GM12878 (cell line): Measurements from ENCODE around the gene DRD2. TPM values are rescaled to one million over a fixed set of nuclear protein-coding genes. Genes with fewer than 3 reads are reported as not detected.

Source experiments
- ATAC-seq: fragments of 200-7000 bp; cut with Tn5 transposase; 3 replicates; pipeline ENCODE4 v1.9.1; 2020; ENCODE audit warnings: mild to moderate bottlenecking, moderate library complexity
- BruUV-seq: library from RNA; stranded (reverse); fragments of 400-500 nt; replicated peaks from 2 replicates; lab custom pipeline; 2021; lab: Mats Ljungman, UMichigan
- CTCF ChIA-PET: fragments of 300-600 bp; sonication (Branson Sonifier 250); formaldehyde crosslinking; extraction: SDS; loops from one replicate; lab custom pipeline; 2021; ENCODE audit warnings: inconsistent platforms; lab: Yijun Ruan, JAX
- POLR2A ChIA-PET: fragments of 350-600 bp; formaldehyde crosslinking; extraction: SDS; loops from one replicate; lab custom pipeline; 2021; ENCODE audit warnings: inconsistent platforms; lab: Charles Lee
- RAD21 ChIA-PET: fragments of 300-600 bp; sonication (Branson Sonifier 250); formaldehyde crosslinking; loops from one replicate; lab custom pipeline; 2023; ENCODE audit warnings: antibody characterized with exemption; ENCODE audit not compliant: unreplicated experiment; lab: Charles Lee
- SMC1A ChIA-PET: fragments of 300-600 bp; sonication (Branson Sonifier 250); formaldehyde crosslinking; loops from one replicate; lab custom pipeline; 2023; ENCODE audit not compliant: unreplicated experiment, uncharacterized antibody; lab: Charles Lee
- DNase-seq: peaks from one replicate; pipeline ENCODE4 v3.0.0-alpha.2; 2011; ENCODE audit warnings: low read depth, low spot score
- FAIRE-seq: peaks from 3 replicates; lab custom pipeline; 2011; peaks lifted over from hg19 to GRCh38; lab: Jason Lieb, UNC
- H2AFZ ChIP-seq: 2 replicates; pipeline ENCODE4 v1.6.0; 2011; ENCODE audit warnings: low read depth, low read length, control low read depth; ENCODE audit not compliant: control insufficient read depth
- H3K27ac ChIP-seq: 2 replicates; pipeline ENCODE4 v1.5.1; 2011; ENCODE audit warnings: control low read depth; ENCODE audit not compliant: control insufficient read depth, insufficient read depth
- H3K27me3 ChIP-seq, 2 experiments: replicated peaks in 1 of 2; 2 replicates each; pipeline versions ENCODE4 v1.6.0 to v1.6.1; 2011; ENCODE audit warnings: low read length in 1 of 2; ENCODE audit not compliant: control insufficient read depth in 2 of 2, insufficient read depth in 2 of 2
- H3K36me3 ChIP-seq, 2 experiments: 2 replicates each; pipeline ENCODE4 v1.5.1; 2011; ENCODE audit warnings: low read length in 1 of 2; ENCODE audit not compliant: control insufficient read depth in 2 of 2, insufficient read depth in 2 of 2
- H3K4me1 ChIP-seq: 2 replicates; pipeline ENCODE4 v1.6.1; 2011; ENCODE audit warnings: mild to moderate bottlenecking, low read length, moderate library complexity, mixed read lengths; ENCODE audit not compliant: control insufficient read depth, insufficient read depth
- H3K4me2 ChIP-seq: 2 replicates; pipeline ENCODE4 v1.6.0; 2011; ENCODE audit warnings: control low read depth; ENCODE audit not compliant: control insufficient read depth, insufficient read depth
- H3K4me3 ChIP-seq: fragments of 200-600 bp; sonication (generic); 2 replicates; pipeline ENCODE4 v1.5.1; 2016
- H3K79me2 ChIP-seq: 2 replicates; pipeline ENCODE4 v1.6.0; 2011; ENCODE audit warnings: low read length; ENCODE audit not compliant: control insufficient read depth, insufficient read depth
- H3K9ac ChIP-seq: 2 replicates; pipeline ENCODE4 v1.8.0; 2011; ENCODE audit warnings: low read length, control low read depth, mixed read lengths; ENCODE audit not compliant: control insufficient read depth, insufficient read depth
- H3K9me3 ChIP-seq: replicated peaks from 3 replicates; pipeline ENCODE4 v1.5.1; 2011; ENCODE audit warnings: mild to moderate bottlenecking, low read length; ENCODE audit not compliant: control insufficient read depth, insufficient read depth
- H4K20me1 ChIP-seq: 2 replicates; pipeline ENCODE4 v1.6.0; 2011; ENCODE audit not compliant: control insufficient read depth, insufficient read depth
- BMI1 ChIP-seq: fragments of 450-650 bp; IDR thresholded peaks from 2 replicates; pipeline ENCODE4 v1.6.1; 2016; ENCODE audit warnings: mild to moderate bottlenecking, moderate library complexity, borderline replicate concordance
- EP300 ChIP-seq, 2 experiments: fragments of 150-350 bp in 1 of 2; IDR thresholded peaks; 2 replicates each; pipeline ENCODE4 v1.6.1; 2011 to 2012; ENCODE audit warnings: low read depth in 2 of 2, low read length in 2 of 2, borderline replicate concordance in 1 of 2, improper control_type of control experiment in 1 of 2, inconsistent platforms in 1 of 2; ENCODE audit not compliant: control insufficient read depth in 1 of 2
- ETV6 ChIP-seq, 2 experiments: fragments of 450-650 bp in 1 of 2; IDR thresholded peaks in 1 of 2; conservative IDR thresholded peaks in 1 of 2; 2 replicates each; pipeline ENCODE4 v1.6.1; 2014; ENCODE audit warnings: antibody characterized with exemption in 1 of 2, borderline replicate concordance in 1 of 2, low read depth in 1 of 2, mild to moderate bottlenecking in 1 of 2, moderate library complexity in 1 of 2
- GATAD2B ChIP-seq: fragments of 450-650 bp; conservative IDR thresholded peaks from 2 replicates; pipeline ENCODE4 v1.6.1; 2017; ENCODE audit warnings: low read depth, mild to moderate bottlenecking, moderate library complexity
- KLF5 ChIP-seq: fragments of 450-650 bp; IDR thresholded peaks from 2 replicates; pipeline ENCODE4 v1.6.1; 2014; ENCODE audit warnings: mild to moderate bottlenecking; ENCODE audit not compliant: partially characterized antibody
- MAX ChIP-seq: IDR thresholded peaks from 2 replicates; pipeline ENCODE4 v1.6.1; 2012; ENCODE audit warnings: low read depth, low read length, improper control_type of control experiment
- MTA2 ChIP-seq: fragments of 450-650 bp; IDR thresholded peaks from 2 replicates; pipeline ENCODE4 v1.6.1; 2016; ENCODE audit warnings: low read depth, mild to moderate bottlenecking, moderate library complexity
- MTA3 ChIP-seq: IDR thresholded peaks from 2 replicates; pipeline ENCODE4 v1.6.1; 2012; ENCODE audit warnings: low read length, inconsistent platforms, borderline replicate concordance
- PBX3 ChIP-seq: IDR thresholded peaks from 2 replicates; pipeline ENCODE4 v1.6.1; 2011; ENCODE audit warnings: mild to moderate bottlenecking, low read depth, low read length, moderate library complexity; ENCODE audit not compliant: insufficient replicate concordance
- RELA ChIP-seq: fragments of 450-650 bp; IDR thresholded peaks from 2 replicates; pipeline ENCODE4 v1.8.0; 2014; ENCODE audit warnings: borderline replicate concordance; ENCODE audit not compliant: partially characterized antibody
- RFX5 ChIP-seq: IDR thresholded peaks from 2 replicates; pipeline ENCODE4 v1.6.1; 2011; ENCODE audit warnings: low read depth, low read length, improper control_type of control experiment
- SKIL ChIP-seq: fragments of 450-650 bp; IDR thresholded peaks from 2 replicates; pipeline ENCODE4 v1.6.1; 2017; ENCODE audit warnings: mild to moderate bottlenecking, low read depth, inconsistent platforms; ENCODE audit not compliant: poor library complexity, severe bottlenecking
- SREBF2 ChIP-seq: IDR thresholded peaks from 2 replicates; pipeline ENCODE4 v1.6.1; 2012; ENCODE audit warnings: mild to moderate bottlenecking, low read length
- SUZ12 ChIP-seq: fragments of 200-600 bp; sonication (generic); IDR thresholded peaks from one replicate; pipeline ENCODE4 v1.6.1; 2018; ENCODE audit warnings: antibody characterized with exemption, mild to moderate bottlenecking; ENCODE audit not compliant: unreplicated experiment
- TCF3 ChIP-seq: IDR thresholded peaks from 2 replicates; pipeline ENCODE4 v1.6.1; 2012; ENCODE audit warnings: low read depth, mild to moderate bottlenecking, low read length, borderline replicate concordance; ENCODE audit not compliant: insufficient read depth
- USF1 ChIP-seq: IDR thresholded peaks from 2 replicates; pipeline ENCODE4 v1.6.1; 2011; ENCODE audit warnings: borderline replicate concordance, low read depth, mild to moderate bottlenecking, moderate library complexity, mixed read lengths, low read length; ENCODE audit not compliant: insufficient read depth; ENCODE audit errors: extremely low read length
- ZNF384 ChIP-seq: IDR thresholded peaks from 2 replicates; pipeline ENCODE4 v1.6.1; 2012; ENCODE audit warnings: low read depth, mild to moderate bottlenecking, low read length, improper control_type of control experiment, borderline replicate concordance
- WGBS: methylation state at CpG from one replicate; pipeline ENCODE4 v1.1.6; 2016; ENCODE audit warnings: low lambda C conversion rate; ENCODE audit not compliant: insufficient replicate concordance, insufficient coverage; ENCODE audit errors: missing lambda C conversion rate; 5-methylcytosine and 5-hydroxymethylcytosine counted together
- in situ Hi-C: fragments of 300-500 bp; cut with MboI; formaldehyde crosslinking; loops from 9 replicates; pipeline ENCODE4 v1.14.3; 2018; ENCODE audit warnings: mixed read lengths
- intact Hi-C: fragments of 100-400 bp; cut with micrococcal nuclease; formaldehyde crosslinking; loops from one replicate; pipeline ENCODE4 v1.14.2; 2022; ENCODE audit not compliant: unreplicated experiment
- polyA plus RNA-seq, 11 experiments: library from polyadenylated mRNA; depleted of rRNA in 4 of 11; unstranded in 6 of 11; stranded (reverse) in 5 of 11; fragments of >200 nt; fragmentation: Nextera tagmentation in 4 of 11; fragmentation: Illumina TruSeq in 1 of 11; extraction: Ambion mirVana in 4 of 11; extraction: Trizol in 1 of 11; gene quantifications; 1 replicate in 1 of 11; 2 replicates in 10 of 11; pipeline versions ENCODE4 v1.2.1 to v1.2.3, GENCODE V29; 2011 to 2016; ENCODE audit warnings: inconsistent platforms in 2 of 11, missing spikeins in 2 of 11, low read depth in 1 of 11
- total RNA-seq, 4 experiments: library from RNA; depleted of rRNA in 3 of 4; stranded (reverse); fragments of >200 nt in 3 of 4; fragmentation: Illumina TruSeq in 1 of 4; extraction: Trizol in 1 of 4; gene quantifications; 2 replicates each; pipeline versions ENCODE4 v1.2.1 to v1.2.3, GENCODE V29; 2013 to 2021

Gene DRD2
- total and polyA plus RNA-seq, 10 of the 15 experiments (the other 5 are each of a cell fraction or from before 2014, with no cell fraction given) = not detected

- H3K4me1 ChIP-seq = no peaks in the 10 kb centered on the region
- no peak overlapping the region for H3K4me2 ChIP-seq
- no peak overlapping the region for H3K9ac ChIP-seq
- no peaks in the 10 kb centered on the region for H3K79me2 ChIP-seq
- in situ Hi-C loops (no loop called here), intact Hi-C loops (no loop called here)
- peaks cover 0 to 2% of the 10 kb centered on the region in 2 experiments; a peak in 1 of 4 replicates for H3K27me3 ChIP-seq
- no peak overlapping the region for H3K4me3 ChIP-seq
- no peaks in the 10 kb centered on the region for H3K9me3 ChIP-seq
- no peak overlapping the region for H2AFZ ChIP-seq
- H3K36me3 ChIP-seq = no peaks in the 10 kb centered on the region
- no TSS peak for BruUV-seq
- ATAC-seq (no peak), FAIRE-seq (no peak), DNase-seq (no peak)
- RAD21 ChIA-PET = no interaction called here
- POLR2A ChIA-PET = no interaction called here
- CTCF ChIA-PET = no interaction called here
- no peak overlapping the region for H3K27ac ChIP-seq
- 43% methylated on average over 8 of the region's 8 CpGs for WGBS
- no peaks in the 10 kb centered on the region for H4K20me1 ChIP-seq
- SMC1A ChIA-PET = no interaction called here
- TF ChIP-seq ETV6 (conservative IDR thresholded peaks at IDR 0.05 in 1 of 2, IDR thresholded peaks at IDR 0.05 in 1 of 2; ENCODE audit: borderline replicate concordance in 1 of 2, low read depth in 1 of 2) = no peak
- no peak for TF ChIP-seq RFX5
- no peak for TF ChIP-seq RELA
- no peak for TF ChIP-seq MAX
- TF ChIP-seq PBX3 = no peak
- TF ChIP-seq KLF5 = no peak
- TF ChIP-seq TCF3 = no peak
- TF ChIP-seq USF1 = no peak
- TF ChIP-seq SREBF2 = no peak
- no peak for TF ChIP-seq EP300 (IDR thresholded peaks at IDR 0.05; ENCODE audit: borderline replicate concordance in 1 of 2, control insufficient read depth in 1 of 2, low read depth in 2 of 2, low read length in 2 of 2)
- no peak for TF ChIP-seq MTA3
- no peak for TF ChIP-seq ZNF384
- no peak for TF ChIP-seq MTA2
- no peak for TF ChIP-seq GATAD2B
- TF ChIP-seq BMI1 = no peak
- no peak for TF ChIP-seq SUZ12
- TF ChIP-seq SKIL = no peak
Measured at GRCh38 chr11:113435190-113435968, 39.8 kb downstream of the DRD2 start.
